GM12891 (cell line): Measurements from ENCODE around the gene AQP2.

Experiments used
- POLR2A ChIP-seq: IDR thresholded peaks from 2 replicates; pipeline ENCODE4 v1.6.1; 2011; ENCODE audit warnings: low read depth, low read length, control low read depth
- POLR2AphosphoS5 ChIP-seq: IDR thresholded peaks from 2 replicates; pipeline ENCODE4 v1.6.1; 2011; ENCODE audit warnings: low read depth, low read length, control low read depth

- TF ChIP-seq POLR2A (no peak), POLR2AphosphoS5 (no peak)
Observed at GRCh38 chr12:49937639-49938300, 12.8 kb upstream of the AQP2 start.
